Erythroblast (primary cell): ENCODE results near the gene C9orf50.

Experiments used
- GATA1 ChIP-seq: IDR thresholded peaks from 2 replicates; pipeline ENCODE4 v1.6.1; 2011; ENCODE audit warnings: low read depth, mild to moderate bottlenecking, control low read depth, low read length, moderate library complexity
- POLR2A ChIP-seq: IDR thresholded peaks from 2 replicates; pipeline ENCODE4 v1.6.1; 2011; ENCODE audit warnings: mild to moderate bottlenecking, low read length

GRCh38 chr9:129604766-129605163 lies 16.1 kb downstream of the C9orf50 start:
- TF ChIP-seq POLR2A (no peak), GATA1 (no peak)
